Omental fat pad (tissue), 4 donors: ENCODE results near the gene TSPAN31. TPM values are rescaled to one million over a fixed set of nuclear protein-coding genes. Genes with fewer than 3 reads are reported as not detected.
"Not testable (repeated sequence)": the region's sequence is repeated elsewhere in the genome, so short reads cannot be mapped to it uniquely, and the experiment has no call there.

Experiments used
- ATAC-seq: fragments of 150-250 bp; one replicate; pipeline ENCODE4 v1.9.1; 2016; ENCODE audit warnings: mild to moderate bottlenecking, moderate library complexity; ENCODE audit not compliant: low FRiP score
- DNase-seq: peaks from one replicate; pipeline ENCODE4 v3.0.0-alpha.2; 2019; ENCODE audit warnings: low spot score
- total RNA-seq, 4 donors: library from RNA; depleted of rRNA; stranded (reverse); fragments of >200 nt; gene quantifications; one replicate each; pipeline ENCODE4 v1.1.0, GENCODE V29; 2016
- TF ChIP-seq, protein P1 (sequence below), 3 donors: fragments of 450-650 bp; IDR thresholded peaks; one replicate each; pipeline ENCODE4 v1.5.1; 2016 to 2017; ENCODE audit warnings: antibody characterized with exemption in 3 of 3, mild to moderate bottlenecking in 3 of 3, moderate library complexity in 2 of 3

TSPAN31 gene
- total RNA-seq, 4 donors from 2014 or later = 41.8 to 70.7 (median 65.7) TPM

DNA sequence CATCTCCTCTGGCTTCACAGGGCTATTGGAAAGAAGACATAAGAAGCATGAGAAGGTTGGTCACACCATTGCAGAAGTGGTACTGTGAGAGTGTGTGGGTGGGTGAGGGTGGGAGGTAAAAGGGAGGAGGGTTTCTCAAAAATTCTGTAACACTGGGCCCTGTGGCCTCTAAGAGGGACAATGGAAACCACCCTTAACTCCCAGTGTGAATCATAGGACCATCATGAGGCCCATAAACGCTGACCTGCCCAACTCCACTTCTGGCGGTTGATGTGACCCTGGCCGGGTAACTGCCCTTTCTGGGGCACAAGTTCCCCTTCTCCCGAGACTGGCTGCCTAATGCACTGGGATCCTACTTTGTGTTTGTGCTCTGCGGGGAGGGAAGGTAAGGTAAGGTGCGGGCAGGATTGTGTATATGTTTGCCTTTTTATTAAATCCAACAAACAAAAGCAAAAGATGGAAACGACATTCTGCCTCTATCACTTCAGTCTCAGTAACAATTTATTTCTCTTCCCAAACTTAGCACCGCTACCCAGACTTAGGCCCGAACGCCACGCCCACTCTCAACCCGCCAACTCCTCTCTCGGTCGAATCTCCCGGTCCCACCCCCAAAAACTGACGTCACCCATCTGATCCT is 26.5 kb downstream of the TSPAN31 start:
- peak; percentile 85 for DNase-seq
- TF ChIP-seq, protein P1, sequence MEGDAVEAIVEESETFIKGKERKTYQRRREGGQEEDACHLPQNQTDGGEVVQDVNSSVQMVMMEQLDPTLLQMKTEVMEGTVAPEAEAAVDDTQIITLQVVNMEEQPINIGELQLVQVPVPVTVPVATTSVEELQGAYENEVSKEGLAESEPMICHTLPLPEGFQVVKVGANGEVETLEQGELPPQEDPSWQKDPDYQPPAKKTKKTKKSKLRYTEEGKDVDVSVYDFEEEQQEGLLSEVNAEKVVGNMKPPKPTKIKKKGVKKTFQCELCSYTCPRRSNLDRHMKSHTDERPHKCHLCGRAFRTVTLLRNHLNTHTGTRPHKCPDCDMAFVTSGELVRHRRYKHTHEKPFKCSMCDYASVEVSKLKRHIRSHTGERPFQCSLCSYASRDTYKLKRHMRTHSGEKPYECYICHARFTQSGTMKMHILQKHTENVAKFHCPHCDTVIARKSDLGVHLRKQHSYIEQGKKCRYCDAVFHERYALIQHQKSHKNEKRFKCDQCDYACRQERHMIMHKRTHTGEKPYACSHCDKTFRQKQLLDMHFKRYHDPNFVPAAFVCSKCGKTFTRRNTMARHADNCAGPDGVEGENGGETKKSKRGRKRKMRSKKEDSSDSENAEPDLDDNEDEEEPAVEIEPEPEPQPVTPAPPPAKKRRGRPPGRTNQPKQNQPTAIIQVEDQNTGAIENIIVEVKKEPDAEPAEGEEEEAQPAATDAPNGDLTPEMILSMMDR (IDR thresholded peaks at IDR 0.05) = no peak

DNA sequence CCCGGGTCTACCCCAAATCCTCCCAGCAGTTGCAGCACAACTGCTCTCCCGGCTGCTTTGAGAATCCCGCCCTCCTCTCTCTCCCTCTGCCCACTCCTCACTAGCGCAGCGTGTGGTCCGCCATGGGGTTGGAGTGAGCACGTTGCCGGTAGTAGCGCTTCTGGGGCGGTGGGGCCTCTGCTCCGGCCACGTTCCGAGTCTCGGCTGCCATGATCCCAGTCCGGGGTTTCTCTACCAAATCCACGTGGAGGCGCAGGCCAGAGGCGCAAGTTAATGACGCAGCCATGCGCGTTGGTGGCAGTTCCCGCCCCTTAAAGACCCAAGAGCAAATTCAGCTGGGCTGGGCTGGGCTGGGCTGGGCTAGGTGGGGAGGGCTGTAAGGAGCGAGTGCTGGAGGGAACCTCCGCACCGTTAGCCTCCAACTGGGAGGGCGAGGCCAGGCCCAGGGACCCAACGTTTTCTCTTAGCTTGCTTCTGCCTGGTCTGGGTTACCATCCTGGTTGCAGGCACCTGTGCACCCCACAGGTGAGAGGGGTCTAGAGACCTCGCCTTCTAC is 27.1 kb downstream of the TSPAN31 start, which contains the start of gene METTL1:
Gene METTL1, minus strand, starts transcription at position 233 of the 556 bp plus-strand sequence. Its CDS starts 22 bp downstream, at position 211.
- TF ChIP-seq, protein P1 (IDR thresholded peaks at IDR 0.05) = no peak
- DNase-seq = peak; percentile 92
- peak; percentile 93 for ATAC-seq

More for the DNA sequence above, 26.5 kb downstream of the TSPAN31 start:
- ATAC-seq = peak; percentile 83

DNA sequence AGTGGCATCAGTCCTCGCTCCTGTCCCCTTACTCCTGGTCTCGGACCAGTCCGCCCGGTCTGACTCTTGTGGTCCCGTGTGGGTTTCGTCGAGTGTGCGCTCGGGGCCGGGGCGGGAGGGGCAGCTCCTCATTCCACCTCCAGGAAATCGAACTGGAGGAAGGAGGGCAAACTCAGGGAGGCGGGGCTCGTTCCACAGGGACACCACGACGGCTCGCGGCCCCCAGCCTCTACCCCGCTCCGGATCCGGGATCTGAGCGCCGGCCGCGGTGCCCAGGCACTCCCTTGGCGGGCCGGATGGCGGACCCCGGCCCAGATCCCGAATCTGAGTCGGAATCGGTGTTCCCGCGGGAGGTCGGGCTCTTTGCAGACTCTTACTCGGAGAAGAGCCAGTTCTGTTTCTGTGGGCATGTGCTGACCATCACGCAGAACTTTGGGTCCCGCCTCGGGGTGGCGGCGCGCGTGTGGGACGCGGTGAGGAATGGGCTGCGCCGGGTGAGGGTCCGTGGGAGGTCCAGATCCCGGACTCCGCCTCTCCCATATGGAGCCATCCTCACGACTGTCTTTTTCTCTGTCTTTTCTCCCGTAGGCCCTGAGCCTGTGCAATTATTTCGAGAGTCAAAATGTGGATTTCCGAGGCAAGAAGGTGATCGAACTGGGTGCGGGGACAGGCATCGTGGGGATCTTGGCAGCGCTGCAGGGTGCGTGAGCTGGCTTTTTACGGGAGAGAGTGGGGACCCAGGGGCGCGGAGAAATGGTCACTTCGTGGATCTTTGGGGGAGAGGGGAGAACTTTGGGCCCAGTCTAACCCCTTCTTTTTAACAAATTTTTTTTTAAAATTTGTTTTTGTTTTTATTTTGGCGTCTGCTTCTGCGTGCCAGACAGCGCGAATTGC is 27.8 kb downstream of the TSPAN31 start, which contains the start of gene EEF1AKMT3:
Gene EEF1AKMT3, plus strand, starts transcription at position 186 of the 894 bp plus-strand sequence. Its CDS starts 111 bp downstream, at position 297.
- ATAC-seq = peak; percentile 58
- TF ChIP-seq, protein P1 (IDR thresholded peaks at IDR 0.05) = no peak
- no peak for DNase-seq

DNA sequence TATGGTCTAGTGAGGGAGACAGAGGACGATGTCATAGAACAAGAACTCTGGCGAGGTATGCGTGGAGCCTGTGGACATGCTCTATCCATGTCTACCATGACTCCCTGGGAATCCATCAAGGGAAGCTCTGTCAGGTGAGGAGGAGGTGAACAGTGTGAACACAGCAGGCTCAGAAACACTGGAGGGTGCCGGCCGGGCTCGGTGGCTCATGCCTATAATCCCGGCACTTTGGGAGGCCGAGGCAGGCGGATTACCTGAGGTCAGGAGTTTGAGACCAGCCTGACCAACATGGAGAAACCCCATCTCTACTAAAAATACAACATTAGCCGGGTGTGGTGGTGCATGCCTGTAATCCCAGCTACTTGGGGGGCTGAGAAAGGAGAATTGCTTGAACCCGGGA is 29.8 kb downstream of the TSPAN31 start:
- not testable (repeated sequence) for ATAC-seq

GRCh38 chr12:57775044-57775443 is 30.2 kb downstream of the TSPAN31 start:
- DNase-seq (no peak), ATAC-seq (no peak)
- TF ChIP-seq, protein P1 (IDR thresholded peaks at IDR 0.05) = no peak

More for the DNA sequence above, 29.8 kb downstream of the TSPAN31 start:
- not testable (repeated sequence) for DNase-seq

DNA sequence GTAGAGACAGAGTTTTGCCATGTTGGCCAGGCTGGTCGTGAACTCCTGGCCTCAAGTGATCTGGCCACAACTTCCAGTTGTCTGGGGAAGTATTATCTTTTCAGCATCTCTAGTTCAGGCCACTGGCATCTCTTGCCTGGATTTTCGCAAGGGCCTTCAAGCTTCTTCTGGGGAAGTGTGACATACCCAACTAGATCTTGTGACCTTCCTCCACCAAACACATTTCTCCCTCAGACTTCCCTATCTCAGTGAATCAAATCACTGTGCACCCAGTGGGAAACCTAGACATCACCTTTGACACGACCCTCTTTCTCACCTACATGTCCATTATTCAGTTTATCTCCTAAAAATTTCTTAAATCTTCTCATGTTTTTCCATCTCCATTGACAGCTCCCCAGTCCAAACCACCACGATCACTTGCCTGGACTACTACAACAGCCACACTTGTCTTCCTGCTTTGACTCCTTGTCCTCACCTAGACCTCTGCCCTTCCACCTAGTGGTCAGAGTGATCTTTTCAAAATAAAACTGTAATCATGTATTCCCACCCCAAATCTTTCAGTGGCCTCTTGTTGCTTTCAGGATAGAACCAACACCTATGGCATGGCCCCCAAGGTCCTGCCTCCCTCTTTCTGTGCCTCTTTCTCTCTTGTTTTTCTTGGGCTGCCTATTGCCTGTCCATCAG is 30.9 kb downstream of the TSPAN31 start:
- ATAC-seq = no peak
- DNase-seq = no peak
- TF ChIP-seq, protein P1 (IDR thresholded peaks at IDR 0.05) = no peak

- DNase-seq (no peak), ATAC-seq (no peak)
Observed at GRCh38 chr12:57776247-57776587, 31.4 kb downstream of the TSPAN31 start.

More at GRCh38 chr12:57776247-57776587, 31.4 kb downstream of the TSPAN31 start:
- TF ChIP-seq, protein P1 (IDR thresholded peaks at IDR 0.05) = no peak
